Measurements from ENCODE around the gene GXYLT2. TPM values are rescaled to one million over a fixed set of nuclear protein-coding genes. Genes with fewer than 3 reads are reported as not detected.

The GXYLT2 gene
- polyA plus RNA-seq, 3 donors, result 0.04 TPM; not detected in 2

DNA sequence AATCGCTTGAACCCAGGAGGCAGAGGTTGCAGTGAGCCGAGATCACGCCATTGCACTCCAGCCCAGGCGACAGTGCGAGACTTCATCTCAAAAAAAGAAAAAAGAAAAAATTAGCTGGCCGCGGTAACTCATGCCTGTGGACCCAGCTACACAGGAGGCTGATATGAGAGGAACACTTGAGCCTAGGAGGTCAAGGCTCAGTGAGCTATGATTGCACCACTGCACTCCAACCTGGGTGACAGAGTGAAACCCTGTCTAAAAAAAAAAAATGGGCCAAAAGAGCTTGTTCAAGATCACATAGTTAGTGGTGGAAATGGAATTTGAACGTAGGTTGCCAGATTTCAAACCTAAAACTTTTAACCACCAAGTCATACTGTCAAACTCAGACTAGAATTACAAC, 62.5 kb downstream of the GXYLT2 start:
- Histone ChIP-seq H2AFZ (ENCODE audit: insufficient read depth, low read depth, low read length, poor library complexity, severe bottlenecking) (no peak overlapping the region), H3K4me1 (ENCODE audit: control insufficient read depth in 1 of 2, insufficient read depth in 2 of 2, low read length in 2 of 2) (no peaks in the 10 kb centered on the region), H3K4me2 (replicated peaks; ENCODE audit: extremely low read depth, low read length, poor library complexity, severe bottlenecking) (no peak overlapping the region), H3K27ac (ENCODE audit: low read depth in 1 of 2, low read length in 2 of 2) (no peak overlapping the region), H4K20me1 (ENCODE audit: insufficient read depth, low read length) (no peaks in the 10 kb centered on the region), H3K27me3 (ENCODE audit: control insufficient read depth in 2 of 2, insufficient read depth in 2 of 2, low read length in 2 of 2) (no peaks in the 10 kb centered on the region), H3K79me2 (ENCODE audit: insufficient read depth, low read length) (no peaks in the 10 kb centered on the region), H3K9me3 (replicated peaks in 1 of 2; ENCODE audit: control insufficient read depth in 1 of 2, insufficient read depth in 1 of 2, low read length in 2 of 2) (no peaks in the 10 kb centered on the region), H3K4me3 (replicated peaks in 1 of 3; ENCODE audit: low read depth in 2 of 3, low read length in 3 of 3) (no peak overlapping the region), H3K36me3 (replicated peaks in 1 of 2; ENCODE audit: control insufficient read depth in 1 of 2, insufficient read depth in 2 of 2, low read length in 2 of 2) (no peaks in the 10 kb centered on the region), H3K9ac (ENCODE audit: insufficient read depth, low read length, poor library complexity, severe bottlenecking) (no peak overlapping the region)
- peaks cover 0 to 2% (median 2%) of the 10 kb centered on the region in 3 donors for H3K27me3 Mint-ChIP-seq (ENCODE audit: low read depth in 3 of 3)
- WGBS (ENCODE audit: insufficient coverage), result 95% methylated on average over 6 of the region's 8 CpGs
- intact Hi-C loops (cut with micrococcal nuclease), result no loop called here
- DNase-seq, result no peak
- TF ChIP-seq, protein P1, sequence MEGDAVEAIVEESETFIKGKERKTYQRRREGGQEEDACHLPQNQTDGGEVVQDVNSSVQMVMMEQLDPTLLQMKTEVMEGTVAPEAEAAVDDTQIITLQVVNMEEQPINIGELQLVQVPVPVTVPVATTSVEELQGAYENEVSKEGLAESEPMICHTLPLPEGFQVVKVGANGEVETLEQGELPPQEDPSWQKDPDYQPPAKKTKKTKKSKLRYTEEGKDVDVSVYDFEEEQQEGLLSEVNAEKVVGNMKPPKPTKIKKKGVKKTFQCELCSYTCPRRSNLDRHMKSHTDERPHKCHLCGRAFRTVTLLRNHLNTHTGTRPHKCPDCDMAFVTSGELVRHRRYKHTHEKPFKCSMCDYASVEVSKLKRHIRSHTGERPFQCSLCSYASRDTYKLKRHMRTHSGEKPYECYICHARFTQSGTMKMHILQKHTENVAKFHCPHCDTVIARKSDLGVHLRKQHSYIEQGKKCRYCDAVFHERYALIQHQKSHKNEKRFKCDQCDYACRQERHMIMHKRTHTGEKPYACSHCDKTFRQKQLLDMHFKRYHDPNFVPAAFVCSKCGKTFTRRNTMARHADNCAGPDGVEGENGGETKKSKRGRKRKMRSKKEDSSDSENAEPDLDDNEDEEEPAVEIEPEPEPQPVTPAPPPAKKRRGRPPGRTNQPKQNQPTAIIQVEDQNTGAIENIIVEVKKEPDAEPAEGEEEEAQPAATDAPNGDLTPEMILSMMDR (IDR thresholded peaks at IDR 0.05), result no peak
- no peaks in the 10 kb centered on the region for H3K9me3 Mint-ChIP-seq
- H3K36me3 Mint-ChIP-seq, result no peaks in the 10 kb centered on the region
- peaks cover 2% of the 10 kb centered on the region for H3K4me1 Mint-ChIP-seq
- H3K27ac Mint-ChIP-seq, result no peak overlapping the region
- H3K4me3 Mint-ChIP-seq, result no peak overlapping the region

DNA sequence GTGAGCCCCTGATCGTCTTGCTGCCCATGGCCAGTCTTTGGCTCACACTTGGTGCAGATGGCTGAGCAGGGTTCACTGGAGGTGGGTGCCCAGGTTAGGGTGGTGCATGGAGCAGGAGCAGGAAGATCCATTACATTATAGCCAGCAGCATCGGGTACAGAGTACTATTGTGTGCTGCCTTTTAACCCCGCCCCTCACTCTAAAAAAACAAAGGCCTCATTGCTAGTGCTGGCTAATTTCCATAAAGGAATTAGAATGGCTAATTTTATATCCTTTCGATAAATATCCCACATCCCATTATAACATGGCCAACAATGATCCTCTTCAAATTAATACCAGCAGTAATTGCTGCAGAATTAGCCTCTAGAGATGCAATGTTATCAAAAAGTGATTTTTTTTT, 63.0 kb downstream of the GXYLT2 start:
- Histone ChIP-seq H3K9me3 (replicated peaks in 1 of 2; ENCODE audit: control insufficient read depth in 1 of 2, insufficient read depth in 1 of 2, low read length in 2 of 2) (no peaks in the 10 kb centered on the region), H3K9ac (ENCODE audit: insufficient read depth, low read length, poor library complexity, severe bottlenecking) (no peak overlapping the region), H3K4me2 (replicated peaks; ENCODE audit: extremely low read depth, low read length, poor library complexity, severe bottlenecking) (no peak overlapping the region), H2AFZ (ENCODE audit: insufficient read depth, low read depth, low read length, poor library complexity, severe bottlenecking) (no peak overlapping the region), H3K36me3 (replicated peaks in 1 of 2; ENCODE audit: control insufficient read depth in 1 of 2, insufficient read depth in 2 of 2, low read length in 2 of 2) (no peaks in the 10 kb centered on the region), H3K79me2 (ENCODE audit: insufficient read depth, low read length) (no peaks in the 10 kb centered on the region), H3K4me1 (ENCODE audit: control insufficient read depth in 1 of 2, insufficient read depth in 2 of 2, low read length in 2 of 2) (no peaks in the 10 kb centered on the region), H3K27ac (ENCODE audit: low read depth in 1 of 2, low read length in 2 of 2) (no peak overlapping the region), H3K4me3 (replicated peaks in 1 of 3; ENCODE audit: low read depth in 2 of 3, low read length in 3 of 3) (no peak overlapping the region), H3K27me3 (ENCODE audit: control insufficient read depth in 2 of 2, insufficient read depth in 2 of 2, low read length in 2 of 2) (no peaks in the 10 kb centered on the region), H4K20me1 (ENCODE audit: insufficient read depth, low read length) (no peaks in the 10 kb centered on the region)
- Mint-ChIP-seq H3K4me3 (no peak overlapping the region), H3K27me3 (ENCODE audit: low read depth in 3 of 3) (peaks cover 0 to 2% (median 2%) of the 10 kb centered on the region in 3 donors), H3K36me3 (no peaks in the 10 kb centered on the region), H3K27ac (no peak overlapping the region), H3K4me1 (no peaks in the 10 kb centered on the region), H3K9me3 (no peaks in the 10 kb centered on the region)
- TF ChIP-seq, protein P1 (IDR thresholded peaks at IDR 0.05), result no peak
- no peak for DNase-seq
- 100% methylated on average over 1 of the region's 4 CpGs for WGBS (ENCODE audit: insufficient coverage)
- intact Hi-C loops (cut with micrococcal nuclease), result no loop called here

All from CD14-positive monocyte (primary cell).